Activated T-cell treated with anti-CD3 and anti-CD28 coated beads for 4 hours (primary cell): ENCODE measurements around the gene RGS7.
"Not testable (repeated sequence)": the region's sequence is repeated elsewhere in the genome, so short reads cannot be mapped to it uniquely, and the experiment has no call there.

Experiments
- DNase-seq: peaks from one replicate; pipeline ENCODE4 v3.0.0-alpha.2; 2020

Gene RGS7

GRCh38 chr1:241270016-241270415, 87.0 kb downstream of the RGS7 start:
- DNase-seq = no peak

- no peak for DNase-seq
Measured at GRCh38 chr1:241269116-241269515, 87.9 kb downstream of the RGS7 start.

- DNase-seq = no peak
Measured at GRCh38 chr1:241266121-241266520, 90.9 kb downstream of the RGS7 start.

GRCh38 chr1:241265428-241265827, 91.6 kb downstream of the RGS7 start:
- DNase-seq = no peak

- DNase-seq = no peak
Measured at GRCh38 chr1:241263346-241263745, 93.7 kb downstream of the RGS7 start.

- DNase-seq = no peak
Measured at GRCh38 chr1:241253471-241253870, 103.5 kb downstream of the RGS7 start.

GRCh38 chr1:241250465-241250864, 106.5 kb downstream of the RGS7 start:
- no peak for DNase-seq

GRCh38 chr1:241240069-241240468, 116.9 kb downstream of the RGS7 start:
- DNase-seq = no peak

GRCh38 chr1:241237873-241238272, 119.1 kb downstream of the RGS7 start:
- DNase-seq = no peak

- DNase-seq = no peak
Measured at GRCh38 chr1:241235256-241235897, 121.6 kb downstream of the RGS7 start.

- no peak for DNase-seq
Measured at GRCh38 chr1:241229711-241230110, 127.3 kb downstream of the RGS7 start.

GRCh38 chr1:241229216-241229615, 127.8 kb downstream of the RGS7 start:
- DNase-seq = no peak

- no peak for DNase-seq
Measured at GRCh38 chr1:241228339-241228738, 128.7 kb downstream of the RGS7 start.

GRCh38 chr1:241225741-241226140, 131.3 kb downstream of the RGS7 start:
- DNase-seq = no peak

GRCh38 chr1:241224189-241224588, 132.8 kb downstream of the RGS7 start:
- DNase-seq = not testable (repeated sequence)

- not testable (repeated sequence) for DNase-seq
Measured at GRCh38 chr1:241222813-241223212, 134.2 kb downstream of the RGS7 start.

- DNase-seq = no peak
Measured at GRCh38 chr1:241221319-241221718, 135.7 kb downstream of the RGS7 start.

- not testable (repeated sequence) for DNase-seq
Measured at GRCh38 chr1:241220913-241221312, 136.1 kb downstream of the RGS7 start.

- DNase-seq = no peak
Measured at GRCh38 chr1:241219449-241219848, 137.6 kb downstream of the RGS7 start.

- DNase-seq = no peak
Measured at GRCh38 chr1:241217516-241217915, 139.5 kb downstream of the RGS7 start.

GRCh38 chr1:241215683-241216082, 141.3 kb downstream of the RGS7 start:
- DNase-seq = no peak

GRCh38 chr1:241215203-241215602, 141.8 kb downstream of the RGS7 start:
- no peak for DNase-seq

- no peak for DNase-seq
Measured at GRCh38 chr1:241213139-241213538, 143.9 kb downstream of the RGS7 start.

- DNase-seq = no peak
Measured at GRCh38 chr1:241212628-241213027, 144.4 kb downstream of the RGS7 start.

- no peak for DNase-seq
Measured at GRCh38 chr1:241208910-241209379, 148.1 kb downstream of the RGS7 start.
